ENCODE results near the gene DNAJC15.

The DNAJC15 gene

GRCh38 chr13:43078399-43078798 is 55.0 kb downstream of the DNAJC15 start:
- FAIRE-seq = no peak
- no peak for DNase-seq (ENCODE audit: extremely low spot score, insufficient read length, low read depth)

- no peak for FAIRE-seq
- no peak for DNase-seq (ENCODE audit: extremely low spot score, insufficient read length, low read depth)
These were observed 56.1 kb downstream of the DNAJC15 start for GRCh38 chr13:43079392-43079931.

DNA sequence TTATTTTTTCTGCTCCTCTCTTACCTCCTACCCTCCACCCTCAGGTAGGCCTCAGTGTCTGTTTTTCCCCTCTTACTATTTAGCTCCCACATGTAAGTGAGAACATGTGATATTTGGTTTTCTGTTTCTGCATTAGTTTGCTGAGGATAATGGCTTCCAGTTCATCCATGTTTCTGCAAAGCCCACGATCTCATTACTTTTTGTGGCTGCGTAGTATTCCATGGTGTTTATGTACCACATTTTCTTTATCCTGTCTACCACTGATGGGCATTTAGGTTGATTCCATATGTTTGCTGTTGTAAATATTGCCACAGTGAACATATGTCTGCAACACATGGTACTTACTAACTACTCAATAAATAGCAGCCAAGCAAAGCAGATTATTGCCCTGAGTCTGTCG is 56.8 kb downstream of the DNAJC15 start:
- FAIRE-seq = peak; percentile 45

GRCh38 chr13:43081866-43082265 is 58.5 kb downstream of the DNAJC15 start:
- FAIRE-seq (no peak), DNase-seq (ENCODE audit: extremely low spot score, insufficient read length, low read depth) (no peak)

More for the DNA sequence above, 56.8 kb downstream of the DNAJC15 start:
- no peak for DNase-seq (ENCODE audit: extremely low spot score, insufficient read length, low read depth)

- no peak for DNase-seq (ENCODE audit: extremely low spot score, insufficient read length, low read depth)
These were observed 60.4 kb downstream of the DNAJC15 start for GRCh38 chr13:43083750-43084149.

GRCh38 chr13:43085545-43085944 is 62.2 kb downstream of the DNAJC15 start:
- FAIRE-seq (peak; percentile 64), DNase-seq (ENCODE audit: extremely low spot score, insufficient read length, low read depth) (no peak)

More at GRCh38 chr13:43083750-43084149, 60.4 kb downstream of the DNAJC15 start:
- FAIRE-seq = no peak

DNA sequence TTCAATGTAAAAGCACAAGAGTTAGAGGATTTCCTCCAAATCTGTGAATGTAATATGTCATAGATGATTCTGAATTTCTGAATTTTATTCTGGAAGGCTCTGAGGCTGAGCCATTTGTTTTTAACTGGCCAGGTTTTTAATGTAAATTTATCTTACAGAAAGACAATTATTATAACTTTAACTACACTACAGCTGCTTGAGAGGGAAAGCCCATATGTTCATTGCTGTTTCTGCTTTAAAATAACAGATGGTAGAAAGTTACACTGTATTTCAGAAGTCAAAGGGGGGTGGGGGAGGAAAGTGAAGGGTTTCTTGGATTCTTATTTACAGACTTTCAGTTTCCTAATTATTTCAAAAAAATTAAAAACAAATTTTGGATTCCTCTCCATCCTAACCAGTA is 62.8 kb downstream of the DNAJC15 start:
- FAIRE-seq (no peak), DNase-seq (ENCODE audit: extremely low spot score, insufficient read length, low read depth) (no peak)

DNA sequence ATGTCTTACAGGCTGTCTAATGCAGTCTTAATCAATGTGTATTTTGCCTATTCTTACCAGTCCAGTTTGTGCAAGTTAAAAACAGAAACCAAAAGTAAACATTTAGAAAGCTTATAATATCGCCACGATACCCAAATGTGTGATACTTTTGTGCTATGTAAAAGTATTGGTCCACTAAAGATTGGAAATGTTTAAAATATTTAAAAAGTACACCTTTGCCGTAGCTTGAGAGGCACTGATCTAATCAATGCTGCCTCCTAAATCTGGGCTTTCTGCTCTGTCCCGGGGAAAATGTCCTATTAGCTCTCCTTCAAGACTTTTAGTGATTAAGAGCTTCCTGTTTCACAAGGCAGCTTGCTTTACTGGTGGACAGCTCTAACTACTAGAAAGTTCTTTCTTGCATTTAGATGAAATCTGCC is 64.7 kb downstream of the DNAJC15 start:
- FAIRE-seq (peak; percentile 51), DNase-seq (ENCODE audit: extremely low spot score, insufficient read length, low read depth) (no peak)

DNA sequence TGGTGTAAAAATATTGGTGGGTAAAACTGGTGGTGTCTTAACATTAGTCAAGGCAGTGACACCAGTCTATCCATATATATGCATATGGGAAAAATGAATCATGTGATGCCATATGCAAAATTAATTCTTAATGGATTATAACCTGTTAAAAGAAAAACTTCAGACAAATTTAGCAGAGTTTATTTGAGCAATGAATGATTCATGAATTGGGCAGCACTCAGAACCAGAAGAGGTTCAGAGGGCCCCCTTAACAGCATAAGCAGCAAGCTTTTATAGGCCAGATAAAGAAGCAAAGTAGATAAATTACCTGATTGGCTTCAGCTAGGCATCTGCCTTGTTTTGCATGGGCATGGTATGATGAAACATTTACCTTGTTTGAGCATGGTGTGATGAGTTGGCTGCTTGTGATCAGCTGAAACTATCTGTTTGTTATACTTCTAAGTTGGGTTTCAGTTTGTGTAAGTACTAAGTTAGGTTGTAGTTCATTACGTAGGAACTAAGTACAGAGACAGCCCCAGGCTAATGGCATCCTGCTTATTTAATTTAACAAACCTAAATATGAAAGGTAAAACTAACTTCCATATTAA is 66.6 kb downstream of the DNAJC15 start:
- no peak for FAIRE-seq
- no peak for DNase-seq (ENCODE audit: extremely low spot score, insufficient read length, low read depth)

- peak; percentile 26 for DNase-seq (ENCODE audit: extremely low spot score, insufficient read length, low read depth)
- peak; percentile 44 for FAIRE-seq
These were observed 71.5 kb downstream of the DNAJC15 start for GRCh38 chr13:43094901-43095300.

DNA sequence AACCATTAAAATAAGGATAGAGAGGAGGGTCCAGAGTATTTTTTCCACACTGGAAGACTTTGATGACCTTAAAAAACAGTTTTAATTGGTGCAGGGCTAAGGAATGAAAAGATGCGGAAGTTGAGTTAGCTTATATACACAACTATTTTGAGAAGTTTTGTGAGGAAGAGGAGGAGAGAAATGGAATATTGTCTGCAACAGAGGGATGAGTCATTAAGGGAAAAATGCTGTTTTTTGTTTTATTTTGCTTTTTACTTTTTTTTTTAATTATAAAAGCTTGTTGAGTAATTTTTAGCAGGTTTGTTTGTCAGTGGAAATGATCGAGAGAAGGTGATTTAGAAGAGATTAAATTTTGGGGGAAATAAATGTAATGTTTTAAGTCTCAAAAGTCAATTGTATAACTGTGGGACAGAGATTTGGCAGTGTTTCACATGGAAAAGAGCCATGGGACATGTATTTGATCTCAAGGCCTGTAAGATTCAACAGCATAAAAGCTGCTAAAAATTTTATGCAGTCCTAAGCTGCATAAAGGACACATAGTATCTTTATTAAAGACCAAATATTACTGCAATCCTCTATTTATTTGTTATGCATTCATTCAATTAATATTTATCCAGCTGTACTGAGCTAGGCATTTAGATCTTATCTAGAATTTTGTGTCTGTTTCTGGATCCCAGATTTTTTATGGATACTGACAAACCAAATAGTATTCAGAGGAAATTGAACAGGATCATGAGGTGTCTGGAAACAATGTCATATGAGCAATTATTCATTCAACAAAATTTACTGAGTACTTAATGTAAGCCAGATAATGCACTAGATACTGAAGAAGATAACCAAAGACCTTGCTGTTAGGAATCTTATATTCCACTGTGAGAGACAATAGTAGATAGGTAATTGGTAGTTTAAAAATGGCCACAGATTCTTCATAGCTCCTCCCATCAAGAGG is 72.7 kb downstream of the DNAJC15 start:
- FAIRE-seq (no peak), DNase-seq (ENCODE audit: extremely low spot score, insufficient read length, low read depth) (no peak)

DNA sequence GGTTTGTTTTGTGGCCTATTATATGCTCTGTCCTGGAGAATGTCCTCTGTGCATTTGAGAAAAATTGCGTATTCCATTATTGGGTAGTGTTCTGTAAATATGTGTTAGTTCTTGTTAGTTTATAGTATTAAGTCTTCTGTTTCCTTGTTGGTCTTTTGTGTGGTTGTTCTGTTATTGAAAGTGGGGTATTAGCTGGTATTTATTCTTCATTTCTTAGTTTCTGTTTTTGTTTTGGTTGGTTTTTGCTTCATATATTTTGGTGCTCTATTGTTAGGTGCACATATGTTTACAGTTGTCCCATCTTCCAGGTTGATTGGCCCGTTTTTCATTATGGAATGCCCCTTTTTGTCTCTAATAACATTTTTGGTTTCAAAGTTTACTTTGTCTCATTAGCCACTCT is 77.3 kb downstream of the DNAJC15 start:
- DNase-seq (ENCODE audit: extremely low spot score, insufficient read length, low read depth) (no peak), FAIRE-seq (no peak)

- no peak for DNase-seq (ENCODE audit: extremely low spot score, insufficient read length, low read depth)
- no peak for FAIRE-seq
These were observed 78.9 kb downstream of the DNAJC15 start for GRCh38 chr13:43102304-43102703.

DNA sequence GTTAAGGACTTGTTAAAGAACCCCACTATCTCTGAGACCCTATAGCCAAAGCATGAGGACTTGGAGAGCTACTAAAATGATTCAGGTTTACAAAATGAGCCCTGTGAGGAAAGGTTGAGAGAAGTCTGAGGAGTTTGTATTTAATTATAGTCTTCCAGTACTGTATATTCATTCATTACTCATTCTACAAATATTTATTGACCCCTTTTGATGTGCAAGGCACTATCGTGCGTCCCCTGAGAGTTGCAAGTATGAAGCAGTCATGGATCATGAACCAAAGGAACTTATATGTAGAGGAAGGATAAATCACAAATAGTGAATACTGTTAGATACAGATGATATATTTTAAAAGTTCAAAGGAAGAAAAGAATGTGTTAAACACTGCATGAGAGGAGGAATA is 84.4 kb downstream of the DNAJC15 start:
- FAIRE-seq = no peak

DNA sequence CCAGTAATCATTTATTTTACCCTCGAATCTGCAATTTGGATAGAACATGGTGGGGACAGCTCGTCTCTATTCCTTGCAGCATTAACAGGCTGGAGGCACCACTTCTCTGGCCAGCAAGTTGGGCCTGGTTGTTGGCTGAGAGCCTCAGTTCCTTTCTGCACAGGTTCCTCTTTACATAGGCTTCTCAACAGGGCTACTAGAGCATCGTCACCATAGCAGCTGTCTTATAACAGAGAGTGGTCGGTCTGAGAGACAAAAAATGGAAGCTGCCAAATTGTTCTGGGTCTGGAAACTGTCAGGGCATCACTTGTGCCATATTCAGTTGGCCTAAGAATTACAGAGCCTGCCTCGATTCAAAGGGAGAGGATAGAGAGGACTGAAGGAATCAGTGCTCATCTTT is 86.7 kb downstream of the DNAJC15 start:
- DNase-seq (ENCODE audit: extremely low spot score, insufficient read length, low read depth) (no peak), FAIRE-seq (no peak)

More for the DNA sequence above, 84.4 kb downstream of the DNAJC15 start:
- no peak for DNase-seq (ENCODE audit: extremely low spot score, insufficient read length, low read depth)

DNA sequence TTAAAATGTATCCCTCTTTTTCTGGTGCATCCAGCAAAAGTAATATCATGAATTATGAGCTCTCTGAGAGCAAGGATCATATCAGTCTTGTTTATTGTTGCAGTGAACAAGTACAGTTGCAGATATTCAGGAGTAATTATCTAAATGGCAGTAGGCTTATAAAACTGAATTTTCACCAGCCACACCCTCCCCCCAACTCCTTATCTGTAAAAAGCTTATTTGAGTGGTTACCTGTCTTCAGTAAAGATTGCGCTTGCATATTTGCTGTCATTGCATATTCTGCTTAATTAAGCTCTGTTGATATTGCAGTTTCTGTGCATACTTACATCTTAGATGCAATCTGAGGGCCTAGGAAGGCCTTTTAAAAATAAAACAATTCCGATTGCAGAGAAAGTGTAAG is 87.3 kb downstream of the DNAJC15 start:
- DNase-seq (ENCODE audit: extremely low spot score, insufficient read length, low read depth) (no peak), FAIRE-seq (no peak)

GRCh38 chr13:43111559-43112400 is 88.4 kb downstream of the DNAJC15 start:
- FAIRE-seq = no peak
- DNase-seq (ENCODE audit: extremely low spot score, insufficient read length, low read depth) = no peak

DNA sequence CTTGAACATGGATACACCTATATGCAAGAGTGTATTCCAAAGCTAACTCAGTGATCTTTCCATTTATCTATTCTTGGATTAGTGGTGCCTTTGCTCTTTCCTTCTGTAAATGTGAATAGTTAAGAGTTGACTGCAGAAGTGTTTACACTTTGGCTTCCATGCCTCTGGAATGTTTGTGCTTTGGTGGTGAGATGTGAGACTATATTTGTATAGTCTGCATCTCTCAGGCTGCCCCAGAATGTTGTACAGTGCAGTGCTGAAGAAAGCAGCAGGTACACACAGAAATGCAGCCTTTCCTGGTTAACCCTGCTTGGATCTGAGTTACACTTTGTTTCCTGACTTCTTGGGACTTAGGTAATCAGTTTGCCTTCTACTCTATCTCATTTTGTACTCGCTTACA is 90.2 kb downstream of the DNAJC15 start:
- FAIRE-seq (no peak), DNase-seq (ENCODE audit: extremely low spot score, insufficient read length, low read depth) (no peak)

DNA sequence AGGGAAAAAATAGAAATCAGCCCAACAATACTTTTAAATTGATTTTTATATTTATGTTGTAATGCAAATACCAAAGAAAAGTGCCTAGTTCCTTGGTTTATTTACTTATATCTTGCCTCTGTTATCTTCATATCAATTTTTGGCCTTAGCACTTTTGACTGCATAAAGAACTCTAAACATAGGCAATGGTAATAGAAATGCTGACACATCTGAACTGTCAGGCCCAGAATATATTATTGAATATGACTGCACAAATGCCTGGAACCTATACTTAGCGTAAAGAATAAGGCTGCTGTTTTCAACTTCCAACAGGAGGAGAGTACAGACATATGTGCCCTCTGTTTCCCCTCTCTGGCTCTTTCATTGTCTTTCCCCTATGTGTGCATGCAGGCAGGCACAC is 91.1 kb downstream of the DNAJC15 start:
- no peak for FAIRE-seq
- DNase-seq (ENCODE audit: extremely low spot score, insufficient read length, low read depth) = no peak

DNA sequence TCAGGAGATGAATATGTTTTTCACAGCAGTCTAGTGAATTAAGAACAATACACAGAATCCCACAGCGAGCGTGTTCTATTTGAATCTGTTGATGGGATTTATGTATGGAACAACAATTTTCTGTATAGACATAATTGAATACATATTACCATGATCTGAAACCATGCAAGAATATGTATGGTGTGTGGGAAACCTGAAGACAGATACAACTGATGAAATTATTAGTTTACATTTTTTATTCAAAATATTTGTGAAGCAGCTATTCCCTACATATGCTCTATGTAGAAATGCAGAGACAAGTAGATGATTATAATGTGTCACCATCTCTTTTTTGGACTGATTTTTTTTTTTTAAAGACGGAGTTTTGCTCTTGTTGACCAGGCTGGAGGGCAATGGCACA is 91.8 kb downstream of the DNAJC15 start:
- DNase-seq (ENCODE audit: extremely low spot score, insufficient read length, low read depth) (no peak), FAIRE-seq (no peak)

All from GM18507 (cell line).